HG03066 (cell line): Measurements from ENCODE around the gene ZNF493.

ENCODE experiments used
- ATAC-seq: cut with Tn5 transposase; IDR thresholded peaks from one replicate; pipeline ENCODE4 v1.9.1; 2021; ENCODE audit warnings: low read depth; ENCODE audit not compliant: unreplicated experiment

The ZNF493 gene

GRCh38 chr19:21460686-21461085, 63.8 kb downstream of the ZNF493 start:
- ATAC-seq: no peak

DNA sequence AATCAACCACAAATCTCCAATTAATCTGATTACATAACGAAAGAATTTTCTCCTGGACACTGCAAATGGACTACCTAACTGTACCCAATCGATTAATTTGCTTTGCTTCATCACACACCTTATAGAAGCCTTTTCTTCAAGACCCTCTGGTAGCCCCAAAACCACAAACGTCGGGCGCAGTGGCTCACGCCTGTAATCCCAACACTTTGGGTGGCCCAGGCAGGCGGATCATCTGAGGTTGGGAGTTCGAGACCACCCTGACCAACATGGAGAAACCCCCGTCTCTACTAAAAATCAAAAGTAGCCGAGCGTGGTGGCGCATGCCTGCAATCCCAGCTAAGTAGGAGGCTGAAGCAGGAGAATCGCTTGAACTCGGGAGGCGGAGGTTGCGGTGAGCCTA, 65.6 kb downstream of the ZNF493 start:
- ATAC-seq: no peak

DNA sequence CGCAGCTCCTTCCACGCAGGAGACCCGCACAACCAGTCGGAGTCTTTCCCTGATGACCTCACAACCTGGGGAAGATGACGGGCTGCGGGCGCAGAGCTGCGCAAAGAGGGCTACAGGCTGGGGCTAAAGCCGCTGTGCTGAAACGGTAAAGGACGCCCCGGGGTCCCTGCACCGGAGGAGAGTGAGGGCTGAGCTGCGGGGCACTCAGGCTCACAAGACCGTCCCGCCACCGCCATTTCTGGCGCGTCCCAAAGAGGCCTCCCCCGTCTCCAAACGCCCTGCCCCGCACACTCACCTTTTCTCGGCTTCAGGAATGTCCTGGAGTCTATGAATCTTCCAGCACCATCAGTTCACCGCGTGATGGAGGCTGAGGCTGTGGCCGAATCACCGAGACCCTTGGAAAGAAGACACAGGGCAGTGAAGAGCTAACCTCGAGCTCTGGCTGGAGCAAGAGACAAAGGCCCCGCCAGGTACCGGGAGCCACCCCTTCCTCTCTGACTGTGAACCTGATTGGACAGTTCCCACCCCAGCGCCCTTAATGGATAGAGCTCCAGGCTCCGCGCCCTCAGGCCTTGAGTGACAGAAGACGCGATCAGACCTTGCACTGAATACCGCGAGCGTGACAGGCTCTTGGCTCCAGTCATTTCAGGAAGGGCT, 66.6 kb downstream of the ZNF493 start:
- no peak for ATAC-seq

GRCh38 chr19:21466627-21467026, 69.7 kb downstream of the ZNF493 start:
- no peak for ATAC-seq

GRCh38 chr19:21468791-21469190, 71.9 kb downstream of the ZNF493 start:
- ATAC-seq: no peak

GRCh38 chr19:21472507-21472906, 75.6 kb downstream of the ZNF493 start:
- no peak for ATAC-seq

DNA sequence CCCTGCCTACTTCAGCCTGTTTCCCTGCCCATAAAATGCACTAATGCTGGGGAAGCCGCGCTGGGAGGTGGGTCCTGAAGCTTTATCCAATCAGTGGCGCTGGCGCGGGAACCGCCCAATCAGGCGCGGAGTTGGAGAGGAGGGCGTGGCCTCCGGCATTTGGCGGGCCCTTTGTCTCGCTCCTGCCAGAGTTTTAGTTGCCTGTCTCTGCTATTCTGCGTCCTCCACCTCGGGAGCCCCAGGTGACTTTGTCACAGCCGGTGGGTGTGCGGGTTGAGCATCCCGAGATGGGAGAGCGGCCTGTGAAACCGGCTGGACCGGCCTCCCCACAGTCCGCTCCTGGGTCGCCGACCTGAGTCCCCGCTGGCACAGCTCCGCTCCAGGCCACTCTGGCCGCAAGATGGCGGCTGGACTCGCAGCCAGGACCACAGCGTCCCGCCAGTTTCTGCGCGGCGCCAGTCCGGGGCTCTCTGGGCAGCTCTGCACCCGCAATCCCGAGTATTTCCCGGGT, 77.8 kb downstream of the ZNF493 start:
- ATAC-seq: no peak
